ENCODE results near the gene SYT12. TPM values are rescaled to one million over a fixed set of nuclear protein-coding genes. Genes with fewer than 3 reads are reported as not detected.

SYT12 gene
- total RNA-seq, 1 donor from 2014 or later = not detected

- H3K4me1 ChIP-seq (ENCODE audit: control insufficient read depth in 3 of 3, insufficient read depth in 3 of 3, low read length in 3 of 3) = peaks cover 11 to 27% (median 26%) of the 10 kb centered on the region in 3 donors
- no peak overlapping the region for H3K4me3 ChIP-seq (ENCODE audit: low read length in 3 of 3)
- no peak overlapping the region for H3K27ac ChIP-seq (ENCODE audit: low read depth, low read length)
- H3K9ac ChIP-seq (ENCODE audit: low read depth in 1 of 3, low read length in 3 of 3) = no peak overlapping the region
- H3K9me3 ChIP-seq (ENCODE audit: control insufficient read depth in 3 of 3, low read length in 3 of 3) = no peaks in the 10 kb centered on the region
- H3K27me3 ChIP-seq (ENCODE audit: control insufficient read depth in 3 of 3, insufficient read depth in 3 of 3, low read length in 3 of 3) = peaks cover 0 to 7% (median 0%) of the 10 kb centered on the region in 3 donors
- H3K36me3 ChIP-seq (ENCODE audit: control insufficient read depth in 3 of 3, insufficient read depth in 3 of 3, low read length in 3 of 3) = no peaks in the 10 kb centered on the region
Measured at GRCh38 chr11:67051945-67052488, 29.1 kb downstream of the SYT12 start.

GRCh38 chr11:67052891-67053290, 30.0 kb downstream of the SYT12 start:
- Histone ChIP-seq H3K4me1 (ENCODE audit: control insufficient read depth in 3 of 3, insufficient read depth in 3 of 3, low read length in 3 of 3) (peaks cover 18 to 34% (median 34%) of the 10 kb centered on the region in 3 donors), H3K9me3 (ENCODE audit: control insufficient read depth in 3 of 3, low read length in 3 of 3) (no peaks in the 10 kb centered on the region), H3K36me3 (ENCODE audit: control insufficient read depth in 3 of 3, insufficient read depth in 3 of 3, low read length in 3 of 3) (no peaks in the 10 kb centered on the region), H3K27ac (ENCODE audit: low read depth, low read length) (no peak overlapping the region), H3K9ac (ENCODE audit: low read depth in 1 of 3, low read length in 3 of 3) (no peak overlapping the region), H3K4me3 (ENCODE audit: low read length in 3 of 3) (no peak overlapping the region), H3K27me3 (ENCODE audit: control insufficient read depth in 3 of 3, insufficient read depth in 3 of 3, low read length in 3 of 3) (peaks cover 0 to 7% (median 0%) of the 10 kb centered on the region in 3 donors)

GRCh38 chr11:67053896-67054329, 31.0 kb downstream of the SYT12 start:
- no peak overlapping the region for H3K4me3 ChIP-seq (ENCODE audit: low read length in 3 of 3)
- H3K36me3 ChIP-seq (ENCODE audit: control insufficient read depth in 3 of 3, insufficient read depth in 3 of 3, low read length in 3 of 3) = no peaks in the 10 kb centered on the region
- peak overlapping the region in 1 of 3 donors; percentile 36 for H3K9ac ChIP-seq (ENCODE audit: low read depth in 1 of 3, low read length in 3 of 3)
- H3K9me3 ChIP-seq (ENCODE audit: control insufficient read depth in 3 of 3, low read length in 3 of 3) = no peaks in the 10 kb centered on the region
- peaks cover 0 to 7% (median 0%) of the 10 kb centered on the region in 3 donors for H3K27me3 ChIP-seq (ENCODE audit: control insufficient read depth in 3 of 3, insufficient read depth in 3 of 3, low read length in 3 of 3)
- peaks cover 18 to 34% (median 34%) of the 10 kb centered on the region in 3 donors for H3K4me1 ChIP-seq (ENCODE audit: control insufficient read depth in 3 of 3, insufficient read depth in 3 of 3, low read length in 3 of 3)
- H3K27ac ChIP-seq (ENCODE audit: low read depth, low read length) = peak overlapping the region; percentile 70

- Histone ChIP-seq H3K27me3 (ENCODE audit: control insufficient read depth in 3 of 3, insufficient read depth in 3 of 3, low read length in 3 of 3) (peaks cover 0 to 7% (median 0%) of the 10 kb centered on the region in 3 donors), H3K4me1 (ENCODE audit: control insufficient read depth in 3 of 3, insufficient read depth in 3 of 3, low read length in 3 of 3) (peaks cover 18 to 34% (median 34%) of the 10 kb centered on the region in 3 donors), H3K36me3 (ENCODE audit: control insufficient read depth in 3 of 3, insufficient read depth in 3 of 3, low read length in 3 of 3) (no peaks in the 10 kb centered on the region), H3K9ac (ENCODE audit: low read depth in 1 of 3, low read length in 3 of 3) (peak overlapping the region in 2 of 3 donors; percentile 33 to 36), H3K4me3 (ENCODE audit: low read length in 3 of 3) (no peak overlapping the region), H3K9me3 (ENCODE audit: control insufficient read depth in 3 of 3, low read length in 3 of 3) (no peaks in the 10 kb centered on the region), H3K27ac (ENCODE audit: low read depth, low read length) (peak overlapping the region; percentile 70)
Measured at GRCh38 chr11:67054346-67054835, 31.5 kb downstream of the SYT12 start.

- Histone ChIP-seq H3K27ac (ENCODE audit: low read depth, low read length) (peak overlapping the region; percentile 70), H3K27me3 (ENCODE audit: control insufficient read depth in 3 of 3, insufficient read depth in 3 of 3, low read length in 3 of 3) (peaks cover 0 to 7% (median 0%) of the 10 kb centered on the region in 3 donors), H3K4me3 (ENCODE audit: low read length in 3 of 3) (no peak overlapping the region), H3K9ac (ENCODE audit: low read depth in 1 of 3, low read length in 3 of 3) (peak overlapping the region in 2 of 3 donors; percentile 33 to 36), H3K36me3 (ENCODE audit: control insufficient read depth in 3 of 3, insufficient read depth in 3 of 3, low read length in 3 of 3) (no peaks in the 10 kb centered on the region), H3K9me3 (ENCODE audit: control insufficient read depth in 3 of 3, low read length in 3 of 3) (no peaks in the 10 kb centered on the region), H3K4me1 (ENCODE audit: control insufficient read depth in 3 of 3, insufficient read depth in 3 of 3, low read length in 3 of 3) (peaks cover 18 to 34% (median 34%) of the 10 kb centered on the region in 3 donors)
Measured at GRCh38 chr11:67054836-67055523, 32.0 kb downstream of the SYT12 start.

GRCh38 chr11:67055812-67056211, 32.9 kb downstream of the SYT12 start:
- Histone ChIP-seq H3K27ac (ENCODE audit: low read depth, low read length) (no peak overlapping the region), H3K27me3 (ENCODE audit: control insufficient read depth in 3 of 3, insufficient read depth in 3 of 3, low read length in 3 of 3) (peaks cover 0 to 7% (median 0%) of the 10 kb centered on the region in 3 donors), H3K4me1 (ENCODE audit: control insufficient read depth in 3 of 3, insufficient read depth in 3 of 3, low read length in 3 of 3) (peaks cover 18 to 34% (median 34%) of the 10 kb centered on the region in 3 donors), H3K4me3 (ENCODE audit: low read length in 3 of 3) (peak overlapping the region; percentile 40 to 60 (median 57)), H3K9ac (ENCODE audit: low read depth in 1 of 3, low read length in 3 of 3) (peak overlapping the region; percentile 38 to 51 (median 45)), H3K9me3 (ENCODE audit: control insufficient read depth in 3 of 3, low read length in 3 of 3) (no peaks in the 10 kb centered on the region), H3K36me3 (ENCODE audit: control insufficient read depth in 3 of 3, insufficient read depth in 3 of 3, low read length in 3 of 3) (no peaks in the 10 kb centered on the region)

- H3K27ac ChIP-seq (ENCODE audit: low read depth, low read length) = peak within 1 kb of the TSS; percentile 33
- no peaks in the 10 kb centered on the region for H3K9me3 ChIP-seq (ENCODE audit: control insufficient read depth in 3 of 3, low read length in 3 of 3)
- H3K27me3 ChIP-seq (ENCODE audit: control insufficient read depth in 3 of 3, insufficient read depth in 3 of 3, low read length in 3 of 3) = peaks cover 0 to 5% (median 0%) of the 10 kb centered on the region in 3 donors
- H3K36me3 ChIP-seq (ENCODE audit: control insufficient read depth in 3 of 3, insufficient read depth in 3 of 3, low read length in 3 of 3) = no peaks in the 10 kb centered on the region
- peak within 1 kb of the TSS; percentile 51 to 72 (median 66) for H3K9ac ChIP-seq (ENCODE audit: low read depth in 1 of 3, low read length in 3 of 3)
- peak within 1 kb of the TSS; percentile 59 to 66 (median 64) for H3K4me3 ChIP-seq (ENCODE audit: low read length in 3 of 3)
- peaks cover 18 to 34% (median 34%) of the 10 kb centered on the region in 3 donors for H3K4me1 ChIP-seq (ENCODE audit: control insufficient read depth in 3 of 3, insufficient read depth in 3 of 3, low read length in 3 of 3)
Measured at GRCh38 chr11:67056267-67057204, 33.6 kb downstream of the SYT12 start, which contains the start of gene RHOD. RHOD (plus strand) TSS chr11:67056847; CDS start chr11:67056903, 56 bp downstream.

DNA sequence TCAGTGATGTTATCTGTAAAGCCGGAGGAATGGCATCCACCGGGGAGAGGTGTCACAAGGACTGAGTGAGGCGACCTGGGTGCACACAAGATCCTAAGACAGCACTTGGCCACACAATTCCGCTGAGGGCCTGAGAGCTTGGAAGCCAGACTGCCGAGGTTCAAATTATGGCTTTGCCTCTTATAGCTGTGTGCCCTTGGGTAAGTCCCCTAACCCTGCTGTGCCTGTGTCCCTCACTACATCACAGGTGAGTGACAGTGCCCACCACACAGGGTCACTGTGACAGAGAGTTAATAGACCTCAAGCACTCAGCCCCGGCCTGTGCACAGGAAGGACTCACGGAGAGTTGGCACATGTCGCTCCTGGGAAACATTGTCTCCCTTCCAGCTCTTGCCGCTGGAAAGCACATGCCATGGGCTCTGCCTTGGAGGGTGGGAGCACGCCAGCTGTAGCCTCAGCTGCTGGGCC, 34.3 kb downstream of the SYT12 start:
- Histone ChIP-seq H3K4me3 (ENCODE audit: low read length in 3 of 3) (peak overlapping the region; percentile 59 to 66 (median 64)), H3K36me3 (ENCODE audit: control insufficient read depth in 3 of 3, insufficient read depth in 3 of 3, low read length in 3 of 3) (no peaks in the 10 kb centered on the region), H3K27ac (ENCODE audit: low read depth, low read length) (peak overlapping the region; percentile 33), H3K27me3 (ENCODE audit: control insufficient read depth in 3 of 3, insufficient read depth in 3 of 3, low read length in 3 of 3) (no peaks in the 10 kb centered on the region), H3K9ac (ENCODE audit: low read depth in 1 of 3, low read length in 3 of 3) (peak overlapping the region; percentile 48 to 72 (median 66)), H3K9me3 (ENCODE audit: control insufficient read depth in 3 of 3, low read length in 3 of 3) (no peaks in the 10 kb centered on the region), H3K4me1 (ENCODE audit: control insufficient read depth in 3 of 3, insufficient read depth in 3 of 3, low read length in 3 of 3) (peaks cover 18 to 34% (median 34%) of the 10 kb centered on the region in 3 donors)

DNA sequence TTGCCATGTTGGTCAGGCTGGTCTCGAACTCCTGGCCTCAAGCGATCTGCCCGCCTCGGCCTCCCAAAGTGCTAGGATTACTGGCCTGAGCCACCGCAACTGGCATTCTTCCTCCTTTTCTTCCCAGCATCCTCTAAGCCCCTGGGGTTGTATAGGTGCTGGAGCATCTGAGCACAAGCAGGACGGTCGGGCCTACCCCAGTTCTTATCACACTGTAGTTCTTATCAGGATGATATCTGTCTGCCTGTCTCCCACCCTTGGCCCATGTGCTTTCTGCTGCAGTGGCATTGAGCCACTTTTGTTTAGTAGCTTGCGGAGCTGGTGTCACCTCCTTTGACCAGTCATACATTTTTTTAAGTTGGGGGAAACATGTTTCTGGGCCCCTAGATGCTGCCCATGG, 35.6 kb downstream of the SYT12 start:
- Histone ChIP-seq H3K27me3 (ENCODE audit: control insufficient read depth in 3 of 3, insufficient read depth in 3 of 3, low read length in 3 of 3) (no peaks in the 10 kb centered on the region), H3K4me1 (ENCODE audit: control insufficient read depth in 3 of 3, insufficient read depth in 3 of 3, low read length in 3 of 3) (peaks cover 18 to 34% (median 34%) of the 10 kb centered on the region in 3 donors), H3K9me3 (ENCODE audit: control insufficient read depth in 3 of 3, low read length in 3 of 3) (no peaks in the 10 kb centered on the region), H3K9ac (ENCODE audit: low read depth in 1 of 3, low read length in 3 of 3) (no peak overlapping the region), H3K4me3 (ENCODE audit: low read length in 3 of 3) (no peak overlapping the region), H3K36me3 (ENCODE audit: control insufficient read depth in 3 of 3, insufficient read depth in 3 of 3, low read length in 3 of 3) (no peaks in the 10 kb centered on the region), H3K27ac (ENCODE audit: low read depth, low read length) (no peak overlapping the region)
